ENCODE results near the gene CITED4. TPM values are rescaled to one million over a fixed set of nuclear protein-coding genes. Genes with fewer than 3 reads are reported as not detected.

Gene CITED4
- total and polyA plus RNA-seq, 9 of the 15 experiments (the other 6 are each of a cell fraction or from before 2014, with no cell fraction given): 0.11 to 1.2 (median 0.17) TPM; not detected in 2

GRCh38 chr1:40862008-40862863 lies at the start of gene CITED4 (continued):
- TF ChIP-seq REST (IDR thresholded peaks at IDR 0.05; ENCODE audit: borderline replicate concordance): peak; percentile 97
- TF ChIP-seq REST (CRISPR knock-in tag; IDR thresholded peaks at IDR 0.05; ENCODE audit: low read depth): no peak
- no peak for TF ChIP-seq PRPF4 (IDR thresholded peaks at IDR 0.05; ENCODE audit: insufficient read depth, low read depth, low read length, poor library complexity, severe bottlenecking)
- no peak for TF ChIP-seq HIVEP1 (CRISPR knock-in tag; IDR thresholded peaks at IDR 0.05)
- 0 out of 2 replicates have a peak, but pooled peaks have one; percentile 16 for TF ChIP-seq ETS1 (conservative IDR thresholded peaks at IDR 0.05; ENCODE audit: control insufficient read depth, low read depth, low read length)
- peak; percentile 82 for TF ChIP-seq TFAP4 (CRISPR knock-in tag; IDR thresholded peaks at IDR 0.05; ENCODE audit: borderline replicate concordance)
- TF ChIP-seq ZHX1 (conservative IDR thresholded peaks at IDR 0.05; ENCODE audit: low read length): 0 out of 2 replicates have a peak, but pooled peaks have one; percentile 10
- TF ChIP-seq HNRNPLL (IDR thresholded peaks at IDR 0.05; ENCODE audit: low read depth, low read length, poor library complexity, severe bottlenecking): peak; percentile 97
- TF ChIP-seq ATF7 (IDR thresholded peaks at IDR 0.05): peak; percentile 80
- peak; percentile 95; the same call in 1 of the 2 replicates for TF ChIP-seq MBD1 (CRISPR knock-in tag; IDR thresholded peaks at IDR 0.05)

All from K562 (cell line).